Keratinocyte (primary cell): Measurements from ENCODE around the gene GALNT2. TPM values are rescaled to one million over a fixed set of nuclear protein-coding genes. Genes with fewer than 3 reads are reported as not detected.

Experiments
- DNase-seq: peaks from one replicate; pipeline ENCODE4 v3.0.0-alpha.2; 2011; ENCODE audit warnings: low read depth, missing footprints, low spot score
- FAIRE-seq: peaks from 2 replicates; lab custom pipeline; 2011; peaks lifted over from hg19 to GRCh38; lab: Jason Lieb, UNC
- H2AFZ ChIP-seq: 2 replicates; pipeline ENCODE4 v1.6.0; 2012; ENCODE audit warnings: low read length, control low read depth, inconsistent platforms; ENCODE audit not compliant: control insufficient read depth
- H3K27ac ChIP-seq: 2 replicates; pipeline ENCODE4 v1.5.1; 2011; ENCODE audit warnings: low read length; ENCODE audit not compliant: control insufficient read depth, insufficient read depth
- H3K27me3 ChIP-seq: 3 replicates; pipeline ENCODE4 v1.6.0; 2011; ENCODE audit warnings: low read length; ENCODE audit not compliant: control insufficient read depth, insufficient read depth; ENCODE audit errors: extremely low read depth
- H3K36me3 ChIP-seq, 2 experiments: 2 replicates in 1 of 2; 3 replicates in 1 of 2; pipeline ENCODE4 v1.5.1; 2011; ENCODE audit warnings: low read length in 2 of 2, mild to moderate bottlenecking in 1 of 2; ENCODE audit not compliant: control insufficient read depth in 2 of 2, insufficient read depth in 2 of 2; ENCODE audit errors: extremely low read depth in 1 of 2
- H3K4me1 ChIP-seq: 3 replicates; pipeline ENCODE4 v1.5.1; 2011; ENCODE audit warnings: low read length; ENCODE audit not compliant: control insufficient read depth, insufficient read depth; ENCODE audit errors: extremely low read depth
- H3K4me2 ChIP-seq: 3 replicates; pipeline ENCODE4 v1.6.0; 2011; ENCODE audit warnings: low read depth, low read length; ENCODE audit not compliant: control insufficient read depth, insufficient read depth; ENCODE audit errors: extremely low read depth
- H3K4me3 ChIP-seq, 3 experiments: fragments of 200-600 bp in 1 of 3; sonication (generic) in 1 of 3; 2 replicates in 2 of 3; 3 replicates in 1 of 3; pipeline ENCODE4 v1.5.1; 2011 to 2016; ENCODE audit warnings: low read length in 3 of 3, mild to moderate bottlenecking in 3 of 3, control low read depth in 2 of 3, inconsistent platforms in 1 of 3, low read depth in 1 of 3, mixed read lengths in 1 of 3, mixed run types in 1 of 3, moderate library complexity in 1 of 3; ENCODE audit not compliant: control insufficient read depth in 2 of 3, insufficient read depth in 2 of 3; ENCODE audit errors: extremely low read depth in 1 of 3
- H3K79me2 ChIP-seq: 2 replicates; pipeline ENCODE4 v1.6.0; 2012; ENCODE audit warnings: low read length; ENCODE audit not compliant: control insufficient read depth, insufficient read depth
- H3K9ac ChIP-seq: 3 replicates; pipeline ENCODE4 v1.6.0; 2011; ENCODE audit warnings: low read length; ENCODE audit not compliant: control insufficient read depth, insufficient read depth; ENCODE audit errors: extremely low read depth
- H3K9me1 ChIP-seq: 3 replicates; pipeline ENCODE4 v1.6.0; 2011; ENCODE audit warnings: low read length; ENCODE audit not compliant: control insufficient read depth, insufficient read depth; ENCODE audit errors: extremely low read depth
- H3K9me3 ChIP-seq: 2 replicates; pipeline ENCODE4 v1.5.1; 2012; ENCODE audit warnings: low read depth, low read length; ENCODE audit not compliant: control insufficient read depth
- H4K20me1 ChIP-seq: 3 replicates; pipeline ENCODE4 v1.6.0; 2011; ENCODE audit warnings: low read length; ENCODE audit not compliant: control insufficient read depth, insufficient read depth; ENCODE audit errors: extremely low read depth
- CTCF ChIP-seq, 3 experiments: IDR thresholded peaks in 1 of 3; conservative IDR thresholded peaks in 1 of 3; optimal IDR thresholded peaks in 1 of 3; 2 replicates in 2 of 3; 3 replicates in 1 of 3; pipeline versions ENCODE3 to v1.5.1; 2011; ENCODE audit warnings: low read length in 3 of 3, mild to moderate bottlenecking in 3 of 3, moderate library complexity in 2 of 3, control low read depth in 1 of 3, inconsistent platforms in 1 of 3; ENCODE audit not compliant: insufficient read depth in 2 of 3; ENCODE audit errors: extremely low read depth in 1 of 3
- EZH2 ChIP-seq: IDR thresholded peaks from one replicate; pipeline ENCODE4 v1.6.1; 2012; ENCODE audit warnings: inconsistent platforms, mild to moderate bottlenecking, low read length, moderate library complexity
- dilution Hi-C: fragments of 300-500 bp; cut with MboI; formaldehyde crosslinking; loops from one replicate; pipeline ENCODE4 v1.7.0; 2020; ENCODE audit warnings: low sequenced_read_pairs; ENCODE audit not compliant: extremely low pct_ligation_motif_present
- polyA plus RNA-seq, 5 experiments: library from polyadenylated mRNA; depleted of rRNA in 3 of 5; stranded (reverse) in 3 of 5; stranded (forward) in 1 of 5; unstranded in 1 of 5; fragments of >200 nt; gene quantifications; 1 replicate in 1 of 5; 2 replicates in 3 of 5; 3 replicates in 1 of 5; pipeline versions ENCODE4 v1.2.1 to v1.2.3, GENCODE V29; 2011 to 2012; ENCODE audit warnings: missing spikeins in 2 of 5, low read depth in 1 of 5, low replicate concordance in 1 of 5

GALNT2 gene
- polyA plus RNA-seq, 1 donor (not counting 4 experiments of a cell fraction or from before 2014, with no cell fraction given), result 61.7 TPM

- Histone ChIP-seq H3K4me3 (peak overlapping the region in 2 of 3 experiments; percentile 23 to 31), H3K9ac (peak overlapping the region; percentile 47), H2AFZ (no peak overlapping the region), H3K9me1 (peaks cover 10% of the 10 kb centered on the region), H3K79me2 (peaks cover 81% of the 10 kb centered on the region), H3K9me3 (no peaks in the 10 kb centered on the region), H3K36me3 (peaks cover 5% of the 10 kb centered on the region in 2 experiments), H3K27ac (peak overlapping the region; percentile 69), H4K20me1 (peaks cover 13% of the 10 kb centered on the region), H3K4me2 (peak overlapping the region; percentile 77), H3K27me3 (no peaks in the 10 kb centered on the region), H3K4me1 (peaks cover 35% of the 10 kb centered on the region)
- TF ChIP-seq CTCF (optimal IDR thresholded peaks at IDR 0.05 in 1 of 3, IDR thresholded peaks at IDR 0.05 in 1 of 3, conservative IDR thresholded peaks at IDR 0.05 in 1 of 3; ENCODE audit: extremely low read depth in 1 of 3, insufficient read depth in 2 of 3, low read length in 3 of 3) (no peak), EZH2 (no peak)
- DNase-seq (no peak), FAIRE-seq (no peak)
- dilution Hi-C loops, result no loop called here
Measured at GRCh38 chr1:230105245-230105753, 38.3 kb downstream of the GALNT2 start.

- Histone ChIP-seq H3K79me2 (peaks cover 81% of the 10 kb centered on the region), H3K9me1 (peaks cover 13% of the 10 kb centered on the region), H4K20me1 (peaks cover 16% of the 10 kb centered on the region), H2AFZ (no peak overlapping the region), H3K36me3 (peaks cover 4 to 5% of the 10 kb centered on the region in 2 experiments), H3K27me3 (no peaks in the 10 kb centered on the region), H3K4me3 (peak overlapping the region in 1 of 3 experiments; percentile 31), H3K27ac (peak overlapping the region; percentile 69), H3K9ac (peak overlapping the region; percentile 47), H3K4me2 (peak overlapping the region; percentile 77), H3K9me3 (no peaks in the 10 kb centered on the region), H3K4me1 (peaks cover 35% of the 10 kb centered on the region)
- TF ChIP-seq CTCF (optimal IDR thresholded peaks at IDR 0.05 in 1 of 3, IDR thresholded peaks at IDR 0.05 in 1 of 3, conservative IDR thresholded peaks at IDR 0.05 in 1 of 3; ENCODE audit: extremely low read depth in 1 of 3, insufficient read depth in 2 of 3, low read length in 3 of 3) (no peak), EZH2 (no peak)
- dilution Hi-C loops, result no loop called here
- FAIRE-seq (peak; percentile 43), DNase-seq (no peak)
Measured at GRCh38 chr1:230105754-230106625, 39.0 kb downstream of the GALNT2 start.
